ENCODE measurements around the gene ZNF189.

The ZNF189 gene

DNA sequence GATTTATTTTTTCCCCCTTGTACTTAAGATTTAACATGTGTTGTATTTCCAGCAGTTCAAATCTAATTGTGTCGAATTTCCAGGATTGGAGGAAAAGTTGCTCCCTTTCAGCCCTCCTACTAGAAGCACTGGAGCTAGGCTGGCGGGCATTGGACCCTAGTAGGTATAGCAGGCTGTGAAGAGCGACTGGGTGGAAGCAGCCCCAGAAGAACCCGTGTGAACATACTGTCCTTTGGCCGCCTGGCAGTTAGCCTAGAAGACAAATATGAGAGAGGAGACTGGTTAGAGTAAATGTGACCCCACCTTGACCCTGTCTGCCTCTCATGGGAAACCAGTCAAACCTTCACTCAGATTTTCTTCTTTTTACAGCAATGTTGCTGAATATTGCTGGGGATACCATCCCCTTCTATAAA lies 23.0 kb downstream of the ZNF189 start:
- Mint-ChIP-seq H3K36me3 (ENCODE audit: low read depth) (peaks cover 7% of the 10 kb centered on the region), H3K4me1 (no peaks in the 10 kb centered on the region), H3K27ac (no peak overlapping the region), H3K4me3 (no peak overlapping the region), H3K27me3 (peaks cover 3% of the 10 kb centered on the region), H3K9me3 (peaks cover 42% of the 10 kb centered on the region)
- ATAC-seq, result no peak
- DNase-seq, result no peak

DNA sequence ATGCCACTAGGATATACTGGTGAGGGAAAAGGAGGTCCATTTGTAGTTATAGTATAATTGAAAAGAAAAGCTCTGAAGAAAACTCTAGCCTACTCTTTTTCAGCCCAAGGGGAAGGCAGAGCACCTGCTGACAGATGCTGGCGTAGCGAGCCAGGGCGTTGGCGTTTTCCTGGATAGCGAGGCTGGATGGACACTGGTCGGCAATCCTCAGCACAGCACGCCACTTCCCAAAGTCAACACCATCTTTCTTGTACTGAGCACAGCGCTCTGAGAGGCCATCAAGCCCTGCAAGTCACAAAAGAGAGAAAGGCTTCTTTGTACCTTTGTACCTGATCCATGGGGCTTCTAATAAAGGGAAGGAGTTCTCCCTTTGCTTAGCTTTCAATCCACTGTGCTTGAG lies 28.7 kb downstream of the ZNF189 start:
- no peaks in the 10 kb centered on the region for H3K36me3 Mint-ChIP-seq (ENCODE audit: low read depth)
- peaks cover 12% of the 10 kb centered on the region for H3K27me3 Mint-ChIP-seq
- H3K4me3 Mint-ChIP-seq, result no peak overlapping the region
- DNase-seq (no peak), ATAC-seq (no peak)
- H3K4me1 Mint-ChIP-seq, result no peaks in the 10 kb centered on the region
- peaks cover 15% of the 10 kb centered on the region for H3K9me3 Mint-ChIP-seq
- H3K27ac Mint-ChIP-seq, result no peak overlapping the region

DNA sequence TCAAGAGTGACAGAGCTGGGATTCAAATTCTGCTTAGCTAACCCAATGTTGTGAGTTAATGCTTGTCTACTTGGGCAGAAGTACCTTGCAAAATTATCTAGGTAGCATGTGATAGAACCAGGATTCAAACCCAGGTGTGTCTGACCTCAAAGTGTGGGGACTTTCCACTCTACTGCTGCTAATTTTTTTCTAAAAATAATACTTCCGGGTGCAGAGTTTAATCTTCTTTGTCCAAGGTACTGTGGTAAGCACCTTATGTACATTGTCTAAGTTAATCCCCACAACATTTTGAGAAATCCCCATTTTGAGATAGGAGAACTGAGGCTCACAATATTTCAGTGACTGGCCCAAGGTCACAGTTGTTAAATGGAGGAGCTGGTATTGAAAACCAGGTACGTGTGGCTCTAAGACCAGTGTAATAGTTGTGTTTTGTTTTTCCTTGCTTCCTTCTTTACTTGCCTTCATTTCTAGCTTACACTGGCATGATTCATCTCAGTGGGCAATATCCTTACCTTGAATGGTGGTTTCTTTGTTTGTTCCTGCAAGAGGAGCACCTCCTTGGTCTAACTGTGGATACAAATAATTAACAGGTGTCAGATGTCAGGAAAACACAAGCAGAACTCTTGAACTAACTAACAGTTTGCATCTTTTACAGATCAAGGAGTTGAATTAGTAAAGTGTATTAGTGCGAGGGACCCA lies 29.5 kb downstream of the ZNF189 start:
- Mint-ChIP-seq H3K27me3 (peaks cover 12% of the 10 kb centered on the region), H3K36me3 (ENCODE audit: low read depth) (no peaks in the 10 kb centered on the region)

DNA sequence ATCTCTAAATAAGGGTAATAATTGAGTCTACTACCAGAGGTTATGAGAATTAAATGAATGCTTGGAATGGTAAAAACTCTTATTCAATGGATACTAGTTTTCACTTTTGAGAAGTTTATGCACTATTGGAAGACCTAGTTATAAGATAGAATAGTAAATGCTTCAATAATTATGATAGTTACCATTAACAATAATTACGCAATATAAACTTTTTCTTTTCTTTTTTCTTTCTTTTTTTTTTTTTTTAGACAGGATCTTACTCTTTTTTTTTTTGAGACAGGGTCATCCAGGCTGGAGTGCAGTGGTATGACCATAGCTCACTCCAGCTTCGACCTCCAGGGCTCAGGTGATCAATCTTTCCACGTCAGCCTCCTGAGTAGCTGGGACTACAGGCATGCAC lies 30.3 kb downstream of the ZNF189 start:
- Mint-ChIP-seq H3K27ac (no peak overlapping the region), H3K27me3 (peaks cover 12% of the 10 kb centered on the region), H3K4me1 (no peaks in the 10 kb centered on the region), H3K36me3 (ENCODE audit: low read depth) (no peaks in the 10 kb centered on the region), H3K4me3 (no peak overlapping the region), H3K9me3 (peaks cover 6% of the 10 kb centered on the region)
- DNase-seq (no peak), ATAC-seq (no peak)

More for the DNA sequence above, 29.5 kb downstream of the ZNF189 start:
- Mint-ChIP-seq H3K9me3 (peaks cover 14% of the 10 kb centered on the region), H3K4me3 (no peak overlapping the region), H3K4me1 (no peaks in the 10 kb centered on the region), H3K27ac (no peak overlapping the region)
- ATAC-seq, result no peak
- no peak for DNase-seq

DNA sequence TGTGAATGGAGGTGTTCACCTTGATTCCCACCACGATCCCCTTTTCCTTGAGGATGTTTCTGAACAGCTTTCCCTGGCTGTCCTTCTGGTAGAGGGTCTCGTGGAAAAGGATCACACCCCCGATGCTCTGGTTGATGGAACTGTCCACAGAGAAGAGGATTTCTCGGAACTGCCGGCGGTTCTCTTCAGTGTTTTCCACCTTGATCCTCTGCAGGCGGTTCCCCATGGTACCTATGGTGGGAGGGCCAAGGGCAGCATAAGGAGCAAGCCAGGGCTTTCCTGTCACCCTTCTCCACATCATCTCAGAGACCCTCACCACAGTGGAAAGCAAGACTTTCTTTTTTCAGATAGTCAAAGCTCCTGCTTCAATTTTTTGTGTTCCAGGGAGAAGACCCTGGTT lies 31.1 kb downstream of the ZNF189 start:
- Mint-ChIP-seq H3K4me3 (no peak overlapping the region), H3K36me3 (ENCODE audit: low read depth) (no peaks in the 10 kb centered on the region), H3K27ac (no peak overlapping the region), H3K9me3 (no peaks in the 10 kb centered on the region), H3K27me3 (peaks cover 12% of the 10 kb centered on the region), H3K4me1 (no peaks in the 10 kb centered on the region)
- DNase-seq (no peak), ATAC-seq (no peak)

DNA sequence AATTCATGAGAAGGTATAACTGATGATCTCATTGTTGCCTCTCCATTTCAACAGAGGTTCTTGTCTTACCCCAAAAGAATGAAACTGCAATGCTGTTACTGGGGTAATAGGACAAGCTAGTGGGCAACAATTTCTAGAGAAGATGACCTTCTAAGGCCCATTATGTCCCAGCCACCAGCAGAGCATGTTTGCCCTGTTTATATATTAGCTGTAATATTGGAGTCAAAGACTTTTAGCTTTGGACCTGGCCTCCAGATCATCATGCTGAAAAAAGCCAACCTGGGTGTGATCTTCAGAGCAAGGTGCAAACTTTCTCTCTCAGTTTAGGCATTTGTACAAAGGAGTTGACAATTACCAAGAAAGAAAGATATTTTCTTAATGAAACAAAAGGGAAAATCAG lies 33.5 kb downstream of the ZNF189 start:
- Mint-ChIP-seq H3K4me3 (no peak overlapping the region), H3K9me3 (no peaks in the 10 kb centered on the region), H3K27ac (no peak overlapping the region), H3K36me3 (ENCODE audit: low read depth) (no peaks in the 10 kb centered on the region), H3K4me1 (no peaks in the 10 kb centered on the region), H3K27me3 (peaks cover 18% of the 10 kb centered on the region)
- no peak for DNase-seq
- ATAC-seq, result no peak

DNA sequence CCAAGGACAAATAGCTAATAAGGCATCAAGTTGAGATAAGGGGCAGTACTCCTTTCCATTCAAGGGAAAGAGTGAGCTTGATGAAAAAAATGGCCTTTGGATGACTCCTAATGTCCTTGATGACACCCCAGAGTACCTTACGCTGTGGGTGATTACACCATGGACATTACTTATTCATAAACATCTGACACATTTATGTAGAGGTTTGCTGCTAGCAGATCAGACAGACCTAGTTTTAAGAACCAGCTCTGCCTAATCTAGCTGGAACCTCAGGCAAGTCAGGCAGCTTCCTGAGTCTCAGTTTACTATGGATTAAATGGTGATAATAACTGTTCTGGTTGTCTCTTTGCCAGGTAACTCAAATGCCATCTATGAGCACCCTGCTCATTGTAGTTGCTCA lies 34.1 kb downstream of the ZNF189 start:
- DNase-seq (no peak), ATAC-seq (no peak)
- H3K27me3 Mint-ChIP-seq, result peaks cover 21% of the 10 kb centered on the region
- H3K9me3 Mint-ChIP-seq, result no peaks in the 10 kb centered on the region
- no peaks in the 10 kb centered on the region for H3K4me1 Mint-ChIP-seq
- no peaks in the 10 kb centered on the region for H3K36me3 Mint-ChIP-seq (ENCODE audit: low read depth)
- no peak overlapping the region for H3K4me3 Mint-ChIP-seq
- H3K27ac Mint-ChIP-seq, result no peak overlapping the region

DNA sequence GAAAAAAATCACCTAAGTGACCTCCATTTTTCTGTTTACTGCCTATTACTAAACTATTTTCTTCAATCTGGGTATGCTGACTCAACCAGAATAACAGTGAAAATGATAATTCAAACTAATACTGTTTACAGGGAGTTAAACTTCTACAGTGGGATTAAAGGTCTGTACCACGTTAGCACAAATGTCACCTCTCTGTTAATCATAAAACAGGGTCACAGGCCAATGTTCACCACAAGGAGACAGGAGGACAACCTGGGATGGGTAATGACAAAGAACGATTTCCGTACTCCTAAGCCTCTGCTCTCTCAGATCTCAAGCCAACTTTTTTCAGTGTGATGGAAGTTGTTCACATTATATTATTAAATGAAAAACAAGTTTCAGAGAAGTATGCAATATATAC lies 34.6 kb downstream of the ZNF189 start:
- no peak overlapping the region for H3K27ac Mint-ChIP-seq
- H3K36me3 Mint-ChIP-seq (ENCODE audit: low read depth), result no peaks in the 10 kb centered on the region
- H3K9me3 Mint-ChIP-seq, result no peaks in the 10 kb centered on the region
- no peak overlapping the region for H3K4me3 Mint-ChIP-seq
- DNase-seq (no peak), ATAC-seq (no peak)
- H3K27me3 Mint-ChIP-seq, result peaks cover 21% of the 10 kb centered on the region
- no peaks in the 10 kb centered on the region for H3K4me1 Mint-ChIP-seq

DNA sequence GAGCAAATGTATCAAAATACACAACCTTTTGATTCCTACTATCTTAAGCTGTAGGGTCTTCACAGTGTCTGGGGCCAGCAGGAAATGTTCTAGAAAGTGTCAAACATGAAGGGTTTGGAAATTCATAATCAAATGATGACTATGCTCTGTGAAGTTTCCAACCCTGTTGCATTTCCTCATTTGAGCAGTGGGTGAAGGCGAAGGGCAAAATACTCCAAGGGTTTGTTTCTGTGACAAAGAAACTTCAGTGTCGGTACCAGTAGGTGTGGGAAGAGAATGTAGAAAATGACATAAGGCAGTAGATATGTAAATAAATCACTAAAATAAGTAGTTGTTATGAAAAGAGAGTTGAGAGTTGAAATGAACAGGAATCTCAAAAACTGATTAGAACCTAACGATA lies 36.3 kb downstream of the ZNF189 start:
- H3K4me3 Mint-ChIP-seq, result no peak overlapping the region
- H3K9me3 Mint-ChIP-seq, result no peaks in the 10 kb centered on the region
- H3K27me3 Mint-ChIP-seq, result peaks cover 20% of the 10 kb centered on the region
- ATAC-seq, result no peak
- H3K27ac Mint-ChIP-seq, result no peak overlapping the region
- H3K4me1 Mint-ChIP-seq, result no peaks in the 10 kb centered on the region
- no peaks in the 10 kb centered on the region for H3K36me3 Mint-ChIP-seq (ENCODE audit: low read depth)
- DNase-seq, result no peak

DNA sequence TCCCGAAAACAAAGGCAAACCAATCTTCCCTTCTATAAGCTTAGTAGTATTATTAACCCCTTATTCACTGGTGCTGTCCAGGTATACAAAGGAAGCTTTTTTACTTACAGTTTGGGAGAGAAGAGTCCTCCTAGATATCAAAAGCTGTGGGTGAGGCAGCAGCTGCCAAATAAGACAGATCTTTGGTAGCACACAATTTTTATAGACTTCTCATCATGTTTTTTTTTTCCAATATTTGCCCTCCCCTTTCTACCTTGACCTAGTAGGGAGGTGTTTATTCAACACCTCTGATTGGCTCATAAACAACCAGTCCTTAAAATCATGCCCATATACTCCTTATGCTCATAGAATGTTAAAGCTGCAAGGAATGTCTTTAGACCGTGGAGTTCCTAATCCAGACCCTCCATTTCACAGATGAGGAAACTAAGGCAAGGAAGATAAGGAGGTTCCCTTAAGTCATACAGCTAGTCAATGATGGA lies 37.0 kb downstream of the ZNF189 start, which contains the start of gene ALDOB:
TSS of gene ALDOB (minus strand) at position 174 of the 479 bp plus-strand sequence. CDS start 4,887 bp downstream, outside the sequence.
- no peaks in the 10 kb centered on the region for H3K4me1 Mint-ChIP-seq
- DNase-seq (no peak), ATAC-seq (no peak)
- no peaks in the 10 kb centered on the region for H3K9me3 Mint-ChIP-seq
- H3K27me3 Mint-ChIP-seq, result peaks cover 18% of the 10 kb centered on the region
- no peaks in the 10 kb centered on the region for H3K36me3 Mint-ChIP-seq (ENCODE audit: low read depth)
- no peak within 1 kb of the TSS for H3K27ac Mint-ChIP-seq
- H3K4me3 Mint-ChIP-seq, result no peak within 1 kb of the TSS

DNA sequence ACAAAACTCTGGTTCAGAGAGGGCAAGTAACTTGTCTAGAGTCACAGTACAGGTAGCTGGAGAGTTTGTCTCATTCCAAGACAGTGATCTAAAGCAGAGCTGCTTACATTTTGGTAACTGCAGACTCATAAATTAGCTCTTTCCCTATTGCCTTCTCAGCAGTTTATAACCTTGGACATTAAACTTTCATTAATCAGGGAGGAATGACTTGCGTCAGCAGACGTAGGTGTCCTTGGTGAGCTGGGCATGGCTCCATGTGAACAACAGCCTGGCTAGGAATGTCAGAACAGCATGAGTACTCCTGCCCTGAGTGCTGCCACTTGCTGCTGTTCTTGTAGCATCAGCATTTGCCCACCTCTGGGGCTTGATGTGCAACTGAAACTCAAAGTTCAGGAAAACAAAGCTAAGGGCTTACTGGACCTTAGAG lies 39.2 kb downstream of the ZNF189 start:
- Mint-ChIP-seq H3K36me3 (ENCODE audit: low read depth) (no peaks in the 10 kb centered on the region), H3K4me1 (no peaks in the 10 kb centered on the region), H3K9me3 (no peaks in the 10 kb centered on the region), H3K27ac (no peak overlapping the region), H3K4me3 (no peak overlapping the region), H3K27me3 (peaks cover 18% of the 10 kb centered on the region)
- ATAC-seq (no peak), DNase-seq (no peak)

DNA sequence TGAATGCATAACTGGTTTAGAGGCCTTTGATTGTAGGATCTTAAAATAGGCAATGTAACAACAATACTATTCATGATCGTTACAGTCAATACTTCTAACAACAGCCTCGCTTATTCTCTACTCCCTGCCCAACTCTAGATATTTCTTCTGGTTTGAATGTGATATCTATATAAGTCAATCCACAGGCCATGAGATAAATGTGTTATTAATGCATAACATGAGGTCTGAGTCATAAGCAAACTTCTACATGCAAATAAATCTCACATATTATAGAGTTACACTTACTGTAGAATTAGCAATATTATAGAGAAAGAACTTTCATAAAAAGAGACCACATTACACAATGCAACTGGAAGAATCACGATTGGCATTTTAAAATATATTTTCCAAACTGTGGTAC lies 39.9 kb downstream of the ZNF189 start:
- ATAC-seq (no peak), DNase-seq (no peak)
- Mint-ChIP-seq H3K27ac (no peak overlapping the region), H3K27me3 (peaks cover 24% of the 10 kb centered on the region), H3K4me1 (no peaks in the 10 kb centered on the region), H3K36me3 (ENCODE audit: low read depth) (no peaks in the 10 kb centered on the region), H3K9me3 (no peaks in the 10 kb centered on the region), H3K4me3 (no peak overlapping the region)

DNA sequence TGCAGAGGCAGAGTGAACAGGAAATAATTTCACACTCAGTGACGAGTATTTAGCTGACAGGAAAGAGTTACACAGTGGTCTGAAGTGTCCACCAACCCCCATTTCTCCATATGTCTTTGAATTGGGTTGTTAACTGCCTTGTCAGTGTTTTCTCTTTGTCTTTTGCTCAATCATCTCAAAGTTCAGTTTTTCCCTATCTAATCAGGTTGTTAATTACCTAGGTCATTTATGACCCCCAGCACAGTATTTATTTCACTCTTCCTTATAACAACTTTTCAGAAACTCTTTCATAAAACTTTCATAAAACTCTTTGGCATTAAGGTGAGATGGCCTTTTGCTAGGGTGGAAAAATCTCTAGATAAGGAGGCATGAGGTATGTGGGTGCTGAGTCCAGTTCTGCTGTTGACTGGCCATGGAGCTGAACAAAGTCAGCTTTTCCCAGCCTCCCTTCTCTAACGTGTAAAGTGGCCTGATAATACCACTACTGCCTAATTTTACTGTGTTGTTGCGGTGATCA lies 42.1 kb downstream of the ZNF189 start:
- H3K4me3 Mint-ChIP-seq, result no peak overlapping the region
- no peaks in the 10 kb centered on the region for H3K9me3 Mint-ChIP-seq
- H3K36me3 Mint-ChIP-seq (ENCODE audit: low read depth), result no peaks in the 10 kb centered on the region
- no peak overlapping the region for H3K27ac Mint-ChIP-seq
- DNase-seq, result no peak
- ATAC-seq, result no peak
- no peaks in the 10 kb centered on the region for H3K4me1 Mint-ChIP-seq
- H3K27me3 Mint-ChIP-seq, result peaks cover 38% of the 10 kb centered on the region

DNA sequence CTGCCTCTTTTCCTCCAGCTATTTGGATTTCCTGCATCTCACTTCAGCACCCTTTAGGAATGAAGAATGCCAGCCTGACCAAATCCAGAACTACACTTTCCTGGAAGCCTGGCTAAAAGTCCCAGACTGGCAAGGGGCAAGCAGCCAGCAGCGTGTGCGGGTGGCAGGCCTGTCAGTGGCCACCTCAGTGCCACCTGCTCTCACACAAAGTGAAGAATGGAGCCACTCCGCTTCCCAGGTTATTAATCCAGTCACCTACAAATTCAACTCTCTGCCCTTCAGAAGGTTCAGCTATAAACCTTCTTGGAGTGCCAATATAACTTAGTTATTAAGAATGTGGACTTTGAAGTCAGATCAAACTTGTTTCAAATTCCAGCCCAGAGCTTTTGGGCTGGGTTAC lies 43.7 kb downstream of the ZNF189 start:
- Mint-ChIP-seq H3K4me3 (no peak overlapping the region), H3K9me3 (no peaks in the 10 kb centered on the region), H3K36me3 (ENCODE audit: low read depth) (no peaks in the 10 kb centered on the region), H3K27me3 (peaks cover 43% of the 10 kb centered on the region), H3K4me1 (no peaks in the 10 kb centered on the region), H3K27ac (no peak overlapping the region)
- ATAC-seq, result no peak
- no peak for DNase-seq

DNA sequence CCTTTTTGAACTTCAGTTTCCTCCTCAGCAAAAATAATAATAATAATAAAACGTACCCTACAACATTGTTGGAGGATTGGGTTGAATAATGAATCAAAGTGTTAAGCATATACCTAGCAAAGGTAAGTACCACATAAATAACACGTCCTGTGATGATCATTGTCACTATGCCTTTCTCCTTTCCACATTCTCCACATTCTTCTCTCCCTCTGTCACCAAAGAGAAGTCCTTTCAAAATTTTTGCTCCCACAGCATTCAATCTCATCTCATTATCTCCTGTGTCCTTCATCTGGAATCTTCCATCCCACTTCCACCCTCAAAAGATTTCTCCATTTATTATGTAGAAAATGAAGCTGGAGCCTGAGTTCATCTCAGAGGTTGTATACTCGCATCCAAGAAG lies 44.1 kb downstream of the ZNF189 start:
- no peaks in the 10 kb centered on the region for H3K4me1 Mint-ChIP-seq
- no peaks in the 10 kb centered on the region for H3K9me3 Mint-ChIP-seq
- ATAC-seq, result no peak
- no peak for DNase-seq
- H3K4me3 Mint-ChIP-seq, result no peak overlapping the region
- no peaks in the 10 kb centered on the region for H3K36me3 Mint-ChIP-seq (ENCODE audit: low read depth)
- peaks cover 42% of the 10 kb centered on the region for H3K27me3 Mint-ChIP-seq
- H3K27ac Mint-ChIP-seq, result no peak overlapping the region

All from activated naive CD8-positive, alpha-beta T cell treated with anti-CD3 and anti-CD28 coated beads, Interleukin-2, amount 50 U/mL, for 24 hours (primary cell).